OCI-LY7 (cell line): ENCODE data around the gene AAK1. TPM values are rescaled to one million over a fixed set of nuclear protein-coding genes. Genes with fewer than 3 reads are reported as not detected.

Source experiments
- BruUV-seq: library from RNA; stranded (reverse); fragments of 400-500 nt; replicated peaks from 2 replicates; lab custom pipeline; 2021; lab: Mats Ljungman, UMichigan
- CTCF ChIA-PET: fragments of 300-600 bp; sonication (Branson Sonifier 250); formaldehyde crosslinking; loops from one replicate; lab custom pipeline; 2022; ENCODE audit warnings: antibody characterized with exemption; ENCODE audit not compliant: unreplicated experiment; lab: Charles Lee
- POLR2A ChIA-PET: fragments of 300-600 bp; sonication (Branson Sonifier 250); formaldehyde crosslinking; loops from one replicate; lab custom pipeline; 2022; ENCODE audit warnings: antibody characterized with exemption; lab: Charles Lee
- DNase-seq: peaks from one replicate; pipeline ENCODE4 v3.0.0-alpha.2; 2015; ENCODE audit warnings: low spot score
- H2AFZ ChIP-seq: fragments of 200-600 bp; sonication (generic), shearing (Covaris generic); 2 replicates; pipeline ENCODE4 v1.6.1; 2014; ENCODE audit warnings: mild to moderate bottlenecking, antibody characterized with exemption, low read length, moderate library complexity
- H3K27ac ChIP-seq: fragments of 200-600 bp; sonication (generic); 2 replicates; pipeline ENCODE4 v1.5.1; 2014; ENCODE audit warnings: mixed run types, low read depth, mild to moderate bottlenecking, moderate library complexity, low read length, inconsistent platforms; ENCODE audit not compliant: poor library complexity, severe bottlenecking
- H3K36me3 ChIP-seq: fragments of 200-600 bp; sonication (generic); 2 replicates; pipeline ENCODE4 v1.6.1; 2014; ENCODE audit warnings: mild to moderate bottlenecking, antibody characterized with exemption, low read length, moderate library complexity, mixed read lengths; ENCODE audit not compliant: insufficient read depth
- H3K4me1 ChIP-seq: fragments of 200-600 bp; sonication (generic); 2 replicates; pipeline ENCODE4 v1.5.1; 2014; ENCODE audit warnings: mild to moderate bottlenecking, low read length; ENCODE audit not compliant: insufficient read depth, poor library complexity, severe bottlenecking
- H3K4me2 ChIP-seq: fragments of 200-600 bp; sonication (generic); 2 replicates; pipeline ENCODE4 v1.6.1; 2014; ENCODE audit warnings: mild to moderate bottlenecking, low read length
- H3K4me3 ChIP-seq: fragments of 200-600 bp; sonication (generic); 2 replicates; pipeline ENCODE4 v1.5.1; 2014; ENCODE audit warnings: mild to moderate bottlenecking, low read depth, low read length; ENCODE audit not compliant: poor library complexity, severe bottlenecking
- H3K79me2 ChIP-seq: fragments of 200-600 bp; sonication (generic); 2 replicates; pipeline ENCODE4 v1.6.1; 2016; ENCODE audit warnings: low read depth, mild to moderate bottlenecking, low read length, moderate library complexity, mixed read lengths; ENCODE audit not compliant: insufficient read depth
- H3K9me2 ChIP-seq: fragments of 200-600 bp; sonication (generic); 2 replicates; pipeline ENCODE4 v1.6.1; 2016; ENCODE audit warnings: mild to moderate bottlenecking, low read length, mixed read lengths; ENCODE audit not compliant: insufficient read depth
- H3K9me3 ChIP-seq: fragments of 200-600 bp; sonication (generic); 2 replicates; pipeline ENCODE4 v1.6.1; 2014; ENCODE audit warnings: mild to moderate bottlenecking, mixed run types, low read length, mixed read lengths
- H4K20me1 ChIP-seq: fragments of 200-600 bp; sonication (generic); 2 replicates; pipeline ENCODE4 v1.6.1; 2014; ENCODE audit warnings: mild to moderate bottlenecking, antibody characterized with exemption, low read length, moderate library complexity, mixed read lengths; ENCODE audit not compliant: insufficient read depth
- CTCF ChIP-seq: fragments of 200-600 bp; sonication (generic); conservative IDR thresholded peaks from 2 replicates; pipeline ENCODE4 v1.5.1; 2014; ENCODE audit warnings: mild to moderate bottlenecking, antibody characterized with exemption, low read length, moderate library complexity, mixed read lengths
- EZH2phosphoT487 ChIP-seq: fragments of 200-600 bp; sonication (generic); IDR thresholded peaks from 2 replicates; pipeline ENCODE4 v1.6.1; 2018; ENCODE audit warnings: low read depth, borderline replicate concordance, mild to moderate bottlenecking, mixed run types, antibody characterized with exemption, low read length, moderate library complexity, mixed read lengths
- intact Hi-C: fragments of 100-400 bp; cut with micrococcal nuclease; formaldehyde crosslinking; loops from one replicate; pipeline ENCODE4 v1.10.0; 2022; ENCODE audit not compliant: unreplicated experiment
- total RNA-seq, 2 experiments: library from RNA; depleted of rRNA in 1 of 2; stranded (reverse); fragments of >200 nt in 1 of 2; shearing (Covaris generic) in 1 of 2; gene quantifications; 2 replicates each; pipeline ENCODE4 v1.2.3, GENCODE V29; 2014 to 2022

The AAK1 gene
- total RNA-seq, 2 experiments from 2014 or later, result 8.3 to 8.5 TPM

GRCh38 chr2:69585855-69586555 is 57.5 kb downstream of the AAK1 start:
- no TSS peak for BruUV-seq
- POLR2A ChIA-PET, result no interaction called here
- H3K79me2 ChIP-seq, result no peaks in the 10 kb centered on the region

GRCh38 chr2:69584127-69584889 is 59.2 kb downstream of the AAK1 start:
- BruUV-seq, result no TSS peak

More at GRCh38 chr2:69585855-69586555, 57.5 kb downstream of the AAK1 start:
- Histone ChIP-seq H4K20me1 (no peaks in the 10 kb centered on the region), H3K4me1 (no peaks in the 10 kb centered on the region), H3K27ac (no peak overlapping the region), H3K9me3 (no peaks in the 10 kb centered on the region), H3K36me3 (no peaks in the 10 kb centered on the region), H3K4me2 (no peak overlapping the region), H3K9me2 (no peaks in the 10 kb centered on the region), H3K4me3 (no peak overlapping the region), H2AFZ (no peak overlapping the region)
- CTCF ChIA-PET, result no interaction called here
- intact Hi-C loops, result no loop called here
- DNase-seq, result no peak
- no peak for TF ChIP-seq CTCF
- no peak for TF ChIP-seq EZH2phosphoT487

More at GRCh38 chr2:69584127-69584889, 59.2 kb downstream of the AAK1 start:
- Histone ChIP-seq H4K20me1 (no peaks in the 10 kb centered on the region), H3K79me2 (no peaks in the 10 kb centered on the region), H3K27ac (no peak overlapping the region), H2AFZ (no peak overlapping the region), H3K9me2 (no peaks in the 10 kb centered on the region), H3K9me3 (no peaks in the 10 kb centered on the region), H3K4me3 (no peak overlapping the region), H3K4me1 (no peaks in the 10 kb centered on the region), H3K36me3 (no peaks in the 10 kb centered on the region), H3K4me2 (no peak overlapping the region)
- DNase-seq, result no peak
- TF ChIP-seq CTCF (no peak), EZH2phosphoT487 (no peak)
- intact Hi-C loops, result no loop called here
- ChIA-PET CTCF (no interaction called here), POLR2A (interaction anchor here (0.5 kb wide), 1 partner anchor 1230 kb away, joined by 4 read pairs; no protein-coding TSS in a partner anchor)
